ENCODE results near the gene ZNF687.

ZNF687 gene

GRCh38 chr1:151313501-151313900, 31.4 kb downstream of the ZNF687 start:
- Histone ChIP-seq H3K4me3 (replicated peaks; ENCODE audit: insufficient read depth, low read length) (no peak overlapping the region), H3K27me3 (ENCODE audit: insufficient read depth, poor library complexity, severe bottlenecking) (no peaks in the 10 kb centered on the region), H3K27ac (replicated peaks) (no peak overlapping the region)
- no peak for DNase-seq (ENCODE audit: low read depth in 1 of 2, low spot score in 1 of 2)
- TF ChIP-seq SPI1 (IDR thresholded peaks at IDR 0.05; ENCODE audit: borderline replicate concordance, low read depth) (no peak), GABPA (IDR thresholded peaks at IDR 0.05; ENCODE audit: low read depth) (no peak), REST (IDR thresholded peaks at IDR 0.05; ENCODE audit: insufficient replicate concordance, low read depth) (no peak), POLR2AphosphoS5 (IDR thresholded peaks at IDR 0.05; ENCODE audit: low read depth) (no peak), CTCF (IDR thresholded peaks at IDR 0.05; ENCODE audit: insufficient read depth, low read length) (no peak)

GRCh38 chr1:151314137-151314875, 32.2 kb downstream of the ZNF687 start:
- no peaks in the 10 kb centered on the region for H3K27me3 ChIP-seq (ENCODE audit: insufficient read depth, poor library complexity, severe bottlenecking)
- no peak for DNase-seq (ENCODE audit: low read depth in 1 of 2, low spot score in 1 of 2)
- no peak overlapping the region for H3K27ac ChIP-seq (replicated peaks)
- no peak overlapping the region for H3K4me3 ChIP-seq (replicated peaks; ENCODE audit: insufficient read depth, low read length)
- TF ChIP-seq POLR2AphosphoS5 (IDR thresholded peaks at IDR 0.05; ENCODE audit: low read depth) (no peak), REST (IDR thresholded peaks at IDR 0.05; ENCODE audit: insufficient replicate concordance, low read depth) (no peak), SPI1 (IDR thresholded peaks at IDR 0.05; ENCODE audit: borderline replicate concordance, low read depth) (no peak), CTCF (IDR thresholded peaks at IDR 0.05; ENCODE audit: insufficient read depth, low read length) (no peak), GABPA (IDR thresholded peaks at IDR 0.05; ENCODE audit: low read depth) (no peak)

- DNase-seq (ENCODE audit: low read depth in 1 of 2, low spot score in 1 of 2) = no peak
- Histone ChIP-seq H3K4me3 (replicated peaks; ENCODE audit: insufficient read depth, low read length) (no peak overlapping the region), H3K27me3 (ENCODE audit: insufficient read depth, poor library complexity, severe bottlenecking) (no peaks in the 10 kb centered on the region), H3K27ac (replicated peaks) (no peak overlapping the region)
- TF ChIP-seq REST (IDR thresholded peaks at IDR 0.05; ENCODE audit: insufficient replicate concordance, low read depth) (no peak), GABPA (IDR thresholded peaks at IDR 0.05; ENCODE audit: low read depth) (no peak), POLR2AphosphoS5 (IDR thresholded peaks at IDR 0.05; ENCODE audit: low read depth) (no peak), SPI1 (IDR thresholded peaks at IDR 0.05; ENCODE audit: borderline replicate concordance, low read depth) (no peak), CTCF (IDR thresholded peaks at IDR 0.05; ENCODE audit: insufficient read depth, low read length) (no peak)
Observed at GRCh38 chr1:151315565-151316235, 33.6 kb downstream of the ZNF687 start.
